ENCODE data around the gene TOPBP1. TPM values are rescaled to one million over a fixed set of nuclear protein-coding genes. Genes with fewer than 3 reads are reported as not detected.

The TOPBP1 gene
- total and polyA plus RNA-seq, 2 of the 8 experiments (the other 6 are each of a cell fraction or from before 2014, with no cell fraction given): 19.7 to 35.9 TPM

DNA sequence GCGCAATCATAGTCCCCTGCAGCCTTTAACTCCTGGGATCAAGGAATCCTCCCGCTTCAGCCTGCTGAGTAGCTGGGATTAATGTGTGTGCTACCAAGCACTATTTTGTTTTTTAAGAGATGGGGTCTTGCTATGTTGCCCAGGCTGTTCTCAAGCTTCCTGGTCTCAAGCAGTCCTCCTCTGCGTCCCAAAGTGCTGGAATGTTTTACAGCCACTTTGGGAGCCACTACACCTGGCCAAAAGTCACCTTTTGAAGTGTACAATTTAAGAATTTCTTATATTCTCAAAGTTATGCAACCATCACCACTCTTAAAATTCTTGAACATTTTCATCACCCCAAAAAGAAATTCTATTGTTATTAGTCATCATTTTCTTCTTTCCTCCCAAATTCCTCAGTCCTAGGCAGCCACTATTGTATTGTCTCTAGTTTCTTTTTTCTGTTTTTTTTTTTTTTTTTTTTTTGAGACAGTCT is 70.4 kb downstream of the TOPBP1 start:
- H3K4me3 ChIP-seq (ENCODE audit: extremely low read depth in 1 of 4, insufficient read depth in 2 of 4, low read depth in 3 of 4, low read length in 4 of 4): no peak overlapping the region
- no peak overlapping the region for H3K9ac ChIP-seq (replicated peaks in 1 of 4; ENCODE audit: extremely low read depth in 1 of 4, low read depth in 3 of 4, low read length in 3 of 4)
- no peaks in the 10 kb centered on the region for H3K27me3 ChIP-seq (replicated peaks in 1 of 4; ENCODE audit: control insufficient read depth in 3 of 4, extremely low read depth in 1 of 4, insufficient read depth in 3 of 4, low read length in 3 of 4)
- no peak for DNase-seq (ENCODE audit: low read depth in 1 of 2, low spot score in 2 of 2)
- H3K56ac ChIP-seq (replicated peaks; ENCODE audit: insufficient read length, low read depth, low read length): no peak overlapping the region
- no peak overlapping the region for H2BK20ac ChIP-seq (ENCODE audit: low read length)
- H2AK5ac ChIP-seq (ENCODE audit: low read depth, low read length): no peak overlapping the region
- 88% methylated on average over 3 of the region's 3 CpGs; no CpG with 5 or more reads in 1 of the 2 experiments for WGBS, 2 experiments (ENCODE audit: extremely low coverage in 1 of 2, insufficient coverage in 1 of 2, insufficient read length in 1 of 2, insufficient replicate concordance in 2 of 2, low coverage in 1 of 2, low lambda C conversion rate in 2 of 2, missing lambda C conversion rate in 1 of 2)
- H2BK15ac ChIP-seq (ENCODE audit: low read length): no peak overlapping the region
- no peaks in the 10 kb centered on the region for H3K23me2 ChIP-seq (ENCODE audit: low read depth, low read length)
- H3K4me1 ChIP-seq (replicated peaks in 1 of 4; ENCODE audit: control insufficient read depth in 3 of 4, insufficient read depth in 4 of 4, low read length in 3 of 4): no peaks in the 10 kb centered on the region
- no peak overlapping the region for H2BK12ac ChIP-seq (ENCODE audit: low read depth, low read length)
- no peak overlapping the region for H3K4me2 ChIP-seq (ENCODE audit: insufficient read depth in 1 of 2, low read depth in 2 of 2, low read length in 2 of 2)
- no peak overlapping the region for H2BK120ac ChIP-seq (replicated peaks; ENCODE audit: low read depth, low read length)
- H3K4ac ChIP-seq (replicated peaks; ENCODE audit: insufficient read length, low read depth, low read length): no peak overlapping the region
- no peak overlapping the region for H4K8ac ChIP-seq (ENCODE audit: extremely low read depth, insufficient read depth, low read length)
- H3K23ac ChIP-seq (ENCODE audit: insufficient read length): no peak overlapping the region
- peaks cover 3 to 10% of the 10 kb centered on the region in 2 experiments for H4K20me1 ChIP-seq (replicated peaks in 1 of 2; ENCODE audit: control insufficient read depth in 1 of 2, insufficient read depth in 2 of 2, low read length in 2 of 2)
- ChIA-PET CTCF (ENCODE audit: partially characterized antibody) (no interaction called here), POLR2A (ENCODE audit: partially characterized antibody) (interaction anchor here (1.2 to 1.5 kb wide), 3 partner anchors 9 to 16 kb away, joined by 3 to 5 read pairs (median 4); no protein-coding TSS in a partner anchor)
- peaks cover 15 to 37% (median 29%) of the 10 kb centered on the region in 4 experiments for H3K36me3 ChIP-seq (ENCODE audit: control insufficient read depth in 2 of 4, insufficient read depth in 4 of 4, low read length in 3 of 4)
- H2BK5ac ChIP-seq (ENCODE audit: low read depth, low read length): no peak overlapping the region
- no peaks in the 10 kb centered on the region for H3K79me1 ChIP-seq (ENCODE audit: low read depth, low read length)
- TF ChIP-seq RFX5 (IDR thresholded peaks at IDR 0.05; ENCODE audit: borderline replicate concordance, low read depth, low read length) (no peak), CBX5 (IDR thresholded peaks at IDR 0.05; ENCODE audit: low read depth, low read length) (no peak), SIX5 (IDR thresholded peaks at IDR 0.05; ENCODE audit: low read depth, low read length) (no peak)
- H3K79me2 ChIP-seq (ENCODE audit: control insufficient read depth in 1 of 2, insufficient read depth in 2 of 2, low read length in 2 of 2): no peaks in the 10 kb centered on the region
- H3K9me3 ChIP-seq (ENCODE audit: insufficient read depth in 2 of 2, low read depth in 1 of 2, low read length in 1 of 2): no peaks in the 10 kb centered on the region
- no peak overlapping the region for H2AFZ ChIP-seq (ENCODE audit: low read length)
- FAIRE-seq: no peak
- no peak overlapping the region for H3K14ac ChIP-seq (ENCODE audit: insufficient read length)
- H4K91ac ChIP-seq (replicated peaks; ENCODE audit: insufficient read length, low read length): no peak overlapping the region
- no peak overlapping the region for H3K18ac ChIP-seq (ENCODE audit: extremely low read depth, low read length)
- H4K5ac ChIP-seq (ENCODE audit: insufficient read length, low read depth, low read length): no peak overlapping the region
- no peak overlapping the region for H3K27ac ChIP-seq (ENCODE audit: low read depth, low read length)

All from H1 (cell line).